Fibroblast of lung (primary cell): Measurements from ENCODE around the gene DYRK1A. TPM values are rescaled to one million over a fixed set of nuclear protein-coding genes. Genes with fewer than 3 reads are reported as not detected.

Experiments used
- DNase-seq, 2 donors: peaks; one replicate each; pipeline versions ENCODE4 v3.0.0 to v3.0.0-alpha.2; 2010; ENCODE audit warnings: low read depth in 2 of 2
- H2AFZ ChIP-seq: 2 replicates; pipeline ENCODE4 v1.5.1; 2012; ENCODE audit warnings: low read length, control low read depth, inconsistent platforms
- H3K27ac ChIP-seq: 2 replicates; pipeline ENCODE4 v1.5.1; 2011; ENCODE audit warnings: low read length, control low read depth; ENCODE audit not compliant: insufficient read depth
- H3K27me3 ChIP-seq: 2 replicates; pipeline ENCODE4 v1.5.1; 2011; ENCODE audit warnings: mild to moderate bottlenecking, low read length; ENCODE audit not compliant: control insufficient read depth, insufficient read depth
- H3K36me3 ChIP-seq: 2 replicates; pipeline ENCODE4 v1.5.1; 2011; ENCODE audit warnings: low read length; ENCODE audit not compliant: control insufficient read depth, insufficient read depth
- H3K4me1 ChIP-seq: 2 replicates; pipeline ENCODE4 v1.5.1; 2011; ENCODE audit warnings: low read length; ENCODE audit not compliant: control insufficient read depth, insufficient read depth; ENCODE audit errors: extremely low read depth
- H3K4me2 ChIP-seq: 2 replicates; pipeline ENCODE4 v1.5.1; 2011; ENCODE audit warnings: low read length, control low read depth; ENCODE audit not compliant: insufficient read depth; ENCODE audit errors: extremely low read depth
- H3K4me3 ChIP-seq, 4 experiments: fragments of 200-600 bp in 1 of 4; sonication (generic) in 1 of 4; replicated peaks in 1 of 4; 2 replicates each; pipeline ENCODE4 v1.5.1; 2011 to 2016; ENCODE audit warnings: low read length in 4 of 4, low read depth in 3 of 4, mild to moderate bottlenecking in 3 of 4, control low read depth in 2 of 4, inconsistent platforms in 1 of 4, mixed read lengths in 1 of 4; ENCODE audit not compliant: insufficient read depth in 1 of 4; ENCODE audit errors: control extremely low read depth in 1 of 4
- H3K79me2 ChIP-seq: 2 replicates; pipeline ENCODE4 v1.5.1; 2012; ENCODE audit warnings: mild to moderate bottlenecking, low read length, inconsistent platforms; ENCODE audit not compliant: control insufficient read depth, insufficient read depth
- H3K9ac ChIP-seq: 2 replicates; pipeline ENCODE4 v1.5.1; 2011; ENCODE audit warnings: mild to moderate bottlenecking, low read length, control low read depth; ENCODE audit not compliant: insufficient read depth
- H3K9me3 ChIP-seq: 2 replicates; pipeline ENCODE4 v1.5.1; 2012; ENCODE audit warnings: low read depth, low read length; ENCODE audit not compliant: control insufficient read depth, insufficient read depth
- H4K20me1 ChIP-seq: 2 replicates; pipeline ENCODE4 v1.5.1; 2011; ENCODE audit warnings: low read length; ENCODE audit not compliant: control insufficient read depth, insufficient read depth; ENCODE audit errors: extremely low read depth
- EZH2 ChIP-seq: IDR thresholded peaks from 2 replicates; pipeline ENCODE4 v1.5.1; 2012; ENCODE audit warnings: low read length, control low read depth, mild to moderate bottlenecking; ENCODE audit errors: missing control alignments
- polyA plus RNA-seq, 2 donors: library from polyadenylated mRNA; depleted of rRNA in 1 of 2; stranded (reverse) in 1 of 2; unstranded in 1 of 2; fragments of >200 nt; gene quantifications; 2 replicates each; pipeline ENCODE4 v1.2.1, GENCODE V29; 2011 to 2012; ENCODE audit warnings: missing spikeins in 1 of 2
- total RNA-seq: library from RNA; depleted of rRNA; stranded (reverse); fragments of >200 nt; gene quantifications from 2 replicates; pipeline ENCODE4 v1.2.1, GENCODE V29; 2014
- TF ChIP-seq, protein P1 (sequence below), 2 donors: IDR thresholded peaks in 1 of 2; conservative IDR thresholded peaks in 1 of 2; 1 replicate in 1 of 2; 2 replicates in 1 of 2; pipeline ENCODE4 v1.5.1; 2011 to 2012; ENCODE audit warnings: low read length in 2 of 2, control low read depth in 1 of 2, inconsistent platforms in 1 of 2, low read depth in 1 of 2, mild to moderate bottlenecking in 1 of 2

Gene DYRK1A
- total and polyA plus RNA-seq, 2 donors (not counting 1 experiment from before 2014, with no cell fraction given), result 45.9 to 64.1 TPM

DNA sequence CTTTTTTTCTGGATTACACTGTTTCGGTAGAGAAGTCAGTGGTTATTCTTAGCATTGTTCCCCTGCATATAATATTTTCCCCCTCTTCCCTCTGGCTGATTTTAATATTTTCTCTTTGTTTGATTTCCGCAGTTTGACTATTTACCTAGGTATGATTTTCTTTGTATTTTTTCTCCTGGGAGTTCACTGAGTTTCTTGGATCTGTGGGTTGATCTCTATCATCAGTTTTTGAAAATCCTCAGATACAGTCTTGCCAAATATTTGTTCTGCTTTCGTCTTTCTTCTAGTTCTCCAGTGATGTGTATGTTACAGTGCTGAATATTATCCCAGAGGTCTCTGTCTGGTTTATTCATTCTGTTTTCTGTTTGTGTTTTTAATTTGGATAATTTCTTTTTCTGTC is 136.4 kb downstream of the DYRK1A start:
- no peak for DNase-seq
- H3K4me1 ChIP-seq, result no peaks in the 10 kb centered on the region
- no peaks in the 10 kb centered on the region for H3K27me3 ChIP-seq
- H3K4me2 ChIP-seq, result no peak overlapping the region
- no peaks in the 10 kb centered on the region for H4K20me1 ChIP-seq
- peaks cover 2% of the 10 kb centered on the region for H3K36me3 ChIP-seq
- no peak overlapping the region for H3K4me3 ChIP-seq
- H3K9me3 ChIP-seq, result no peaks in the 10 kb centered on the region
- no peak overlapping the region for H2AFZ ChIP-seq
- peaks cover 1% of the 10 kb centered on the region for H3K79me2 ChIP-seq
- TF ChIP-seq, protein P1, sequence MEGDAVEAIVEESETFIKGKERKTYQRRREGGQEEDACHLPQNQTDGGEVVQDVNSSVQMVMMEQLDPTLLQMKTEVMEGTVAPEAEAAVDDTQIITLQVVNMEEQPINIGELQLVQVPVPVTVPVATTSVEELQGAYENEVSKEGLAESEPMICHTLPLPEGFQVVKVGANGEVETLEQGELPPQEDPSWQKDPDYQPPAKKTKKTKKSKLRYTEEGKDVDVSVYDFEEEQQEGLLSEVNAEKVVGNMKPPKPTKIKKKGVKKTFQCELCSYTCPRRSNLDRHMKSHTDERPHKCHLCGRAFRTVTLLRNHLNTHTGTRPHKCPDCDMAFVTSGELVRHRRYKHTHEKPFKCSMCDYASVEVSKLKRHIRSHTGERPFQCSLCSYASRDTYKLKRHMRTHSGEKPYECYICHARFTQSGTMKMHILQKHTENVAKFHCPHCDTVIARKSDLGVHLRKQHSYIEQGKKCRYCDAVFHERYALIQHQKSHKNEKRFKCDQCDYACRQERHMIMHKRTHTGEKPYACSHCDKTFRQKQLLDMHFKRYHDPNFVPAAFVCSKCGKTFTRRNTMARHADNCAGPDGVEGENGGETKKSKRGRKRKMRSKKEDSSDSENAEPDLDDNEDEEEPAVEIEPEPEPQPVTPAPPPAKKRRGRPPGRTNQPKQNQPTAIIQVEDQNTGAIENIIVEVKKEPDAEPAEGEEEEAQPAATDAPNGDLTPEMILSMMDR (conservative IDR thresholded peaks at IDR 0.05 in 1 of 2, IDR thresholded peaks at IDR 0.05 in 1 of 2; ENCODE audit: low read depth in 1 of 2, low read length in 2 of 2), result no peak
- TF ChIP-seq EZH2, result no peak
- H3K9ac ChIP-seq, result no peak overlapping the region
- H3K27ac ChIP-seq, result peak overlapping the region; percentile 66

- TF ChIP-seq, protein P1 (conservative IDR thresholded peaks at IDR 0.05 in 1 of 2, IDR thresholded peaks at IDR 0.05 in 1 of 2; ENCODE audit: low read depth in 1 of 2, low read length in 2 of 2), result no peak
- no peak for TF ChIP-seq EZH2
Observed at GRCh38 chr21:37503848-37504467, 137.4 kb downstream of the DYRK1A start.

DNA sequence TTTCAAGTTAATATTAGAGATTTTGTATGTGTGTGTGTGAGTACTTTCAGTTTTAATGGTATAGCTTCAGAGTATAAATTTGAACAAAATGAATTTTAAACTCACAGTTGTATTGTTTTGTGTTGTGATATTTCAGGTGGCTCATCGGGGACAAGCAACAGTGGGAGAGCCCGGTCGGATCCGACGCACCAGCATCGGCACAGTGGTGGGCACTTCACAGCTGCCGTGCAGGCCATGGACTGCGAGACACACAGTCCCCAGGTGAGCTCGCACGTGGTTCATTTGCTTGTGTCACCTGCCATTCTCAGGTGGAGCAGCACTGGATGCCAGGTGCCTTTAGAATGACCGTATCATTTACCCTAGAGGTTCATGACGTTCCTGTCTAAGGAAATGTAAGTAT is 139.4 kb downstream of the DYRK1A start:
- Histone ChIP-seq H3K36me3 (peaks cover 2% of the 10 kb centered on the region), H3K4me2 (no peak overlapping the region), H3K4me1 (no peaks in the 10 kb centered on the region), H3K4me3 (no peak overlapping the region), H3K27me3 (no peaks in the 10 kb centered on the region), H3K9me3 (no peaks in the 10 kb centered on the region), H4K20me1 (no peaks in the 10 kb centered on the region), H3K9ac (no peak overlapping the region), H3K79me2 (peaks cover 1% of the 10 kb centered on the region), H2AFZ (no peak overlapping the region), H3K27ac (no peak overlapping the region)
- no peak for TF ChIP-seq EZH2
- TF ChIP-seq, protein P1 (conservative IDR thresholded peaks at IDR 0.05 in 1 of 2, IDR thresholded peaks at IDR 0.05 in 1 of 2; ENCODE audit: low read depth in 1 of 2, low read length in 2 of 2), result no peak
- no peak for DNase-seq

More at GRCh38 chr21:37503848-37504467, 137.4 kb downstream of the DYRK1A start:
- no peaks in the 10 kb centered on the region for H3K4me1 ChIP-seq
- H4K20me1 ChIP-seq, result no peaks in the 10 kb centered on the region
- H3K36me3 ChIP-seq, result peaks cover 2% of the 10 kb centered on the region
- no peak overlapping the region for H2AFZ ChIP-seq
- H3K79me2 ChIP-seq, result peaks cover 1% of the 10 kb centered on the region
- H3K4me2 ChIP-seq, result no peak overlapping the region
- peak overlapping the region; percentile 21 for H3K9ac ChIP-seq
- no peak overlapping the region for H3K4me3 ChIP-seq
- H3K27me3 ChIP-seq, result no peaks in the 10 kb centered on the region
- peak; percentile 74 to 80 for DNase-seq
- no peaks in the 10 kb centered on the region for H3K9me3 ChIP-seq
- peak overlapping the region; percentile 76 for H3K27ac ChIP-seq
